Middle frontal gyrus (tissue), 1 donor: ENCODE results near the gene PTER.

ENCODE experiments used
- DNase-seq: peaks from one replicate; pipeline ENCODE4 v3.0.0-alpha.2; 2015; ENCODE audit warnings: low spot score; ENCODE audit errors: extremely low spot score

PTER gene

GRCh38 chr10:16536155-16536554, 99.3 kb downstream of the PTER start:
- DNase-seq, result no peak

GRCh38 chr10:16544099-16544498, 107.3 kb downstream of the PTER start:
- DNase-seq, result no peak

- DNase-seq, result no peak
These were observed 107.8 kb downstream of the PTER start for GRCh38 chr10:16544591-16544990.

GRCh38 chr10:16545116-16545736, 108.4 kb downstream of the PTER start:
- DNase-seq, result no peak

GRCh38 chr10:16547973-16548372, 111.2 kb downstream of the PTER start:
- DNase-seq, result no peak

GRCh38 chr10:16559236-16559773, 122.5 kb downstream of the PTER start:
- DNase-seq, result no peak

- no peak for DNase-seq
These were observed 126.1 kb downstream of the PTER start for GRCh38 chr10:16562891-16563290.
